GM18520 (cell line): Measurements from ENCODE around the gene WASHC2A.
"Not testable (repeated sequence)": the region's sequence is repeated elsewhere in the genome, so short reads cannot be mapped to it uniquely, and the experiment has no call there.

ENCODE experiments used
- ATAC-seq: cut with Tn5 transposase; IDR thresholded peaks from one replicate; pipeline ENCODE4 v1.9.1; 2021; ENCODE audit not compliant: unreplicated experiment

Gene WASHC2A

GRCh38 chr10:50063100-50063499, 4.7 kb upstream of the WASHC2A start:
- no peak for ATAC-seq

GRCh38 chr10:50068352-50068659, 552 bp downstream of the WASHC2A start:
- not testable (repeated sequence) for ATAC-seq

- ATAC-seq, result not testable (repeated sequence)
Observed at GRCh38 chr10:50075139-50075538, 7.4 kb downstream of the WASHC2A start.

GRCh38 chr10:50075544-50075943, 7.8 kb downstream of the WASHC2A start:
- not testable (repeated sequence) for ATAC-seq

- not testable (repeated sequence) for ATAC-seq
Observed at GRCh38 chr10:50091304-50091703, 23.6 kb downstream of the WASHC2A start.

- ATAC-seq, result not testable (repeated sequence)
Observed at GRCh38 chr10:50092928-50093327, 25.2 kb downstream of the WASHC2A start.

- ATAC-seq, result not testable (repeated sequence)
Observed at GRCh38 chr10:50094630-50095029, 26.9 kb downstream of the WASHC2A start.

GRCh38 chr10:50095402-50095801, 27.6 kb downstream of the WASHC2A start:
- ATAC-seq, result not testable (repeated sequence)

GRCh38 chr10:50096722-50097121, 29.0 kb downstream of the WASHC2A start:
- ATAC-seq, result not testable (repeated sequence)

- not testable (repeated sequence) for ATAC-seq
Observed at GRCh38 chr10:50098645-50099044, 30.9 kb downstream of the WASHC2A start.

- ATAC-seq, result not testable (repeated sequence)
Observed at GRCh38 chr10:50101139-50101582, 33.4 kb downstream of the WASHC2A start.

- ATAC-seq, result not testable (repeated sequence)
Observed at GRCh38 chr10:50101747-50102146, 34.0 kb downstream of the WASHC2A start.

GRCh38 chr10:50102267-50102666, 34.5 kb downstream of the WASHC2A start:
- ATAC-seq, result peak; percentile 86

- ATAC-seq, result not testable (repeated sequence)
Observed at GRCh38 chr10:50108999-50109698, 41.4 kb downstream of the WASHC2A start.

GRCh38 chr10:50112419-50113112, 44.8 kb downstream of the WASHC2A start:
- not testable (repeated sequence) for ATAC-seq

- ATAC-seq, result not testable (repeated sequence)
Observed at GRCh38 chr10:50126765-50127164, 59.0 kb downstream of the WASHC2A start.

GRCh38 chr10:50127770-50128292, 60.1 kb downstream of the WASHC2A start:
- ATAC-seq, result not testable (repeated sequence)

- ATAC-seq, result not testable (repeated sequence)
Observed at GRCh38 chr10:50131245-50131965, 63.7 kb downstream of the WASHC2A start.

- ATAC-seq, result not testable (repeated sequence)
Observed at GRCh38 chr10:50132322-50132721, 64.6 kb downstream of the WASHC2A start.

GRCh38 chr10:50132841-50133240, 65.1 kb downstream of the WASHC2A start:
- not testable (repeated sequence) for ATAC-seq

GRCh38 chr10:50143512-50144174, 75.9 kb downstream of the WASHC2A start:
- not testable (repeated sequence) for ATAC-seq
